Left ventricle myocardium inferior (tissue), 1 donor: ENCODE measurements around the gene RBP4. TPM values are rescaled to one million over a fixed set of nuclear protein-coding genes. Genes with fewer than 3 reads are reported as not detected.

Experiments
- DNase-seq: peaks from one replicate; pipeline ENCODE4 v3.0.0-alpha.2; 2020
- H3K27ac ChIP-seq: fragments of 200-600 bp; replicated peaks from 2 replicates; pipeline ENCODE4 v1.8.0; 2021
- H3K27me3 ChIP-seq: fragments of 200-600 bp; 2 replicates; pipeline ENCODE4 v1.8.0; 2021; ENCODE audit warnings: low read depth
- H3K36me3 ChIP-seq: fragments of 200-600 bp; 2 replicates; pipeline ENCODE4 v1.8.0; 2021
- H3K4me1 ChIP-seq: fragments of 200-600 bp; 2 replicates; pipeline ENCODE4 v1.8.0; 2021
- H3K4me3 ChIP-seq: fragments of 200-600 bp; 2 replicates; pipeline ENCODE4 v1.8.0; 2021; ENCODE audit warnings: mild to moderate bottlenecking, moderate library complexity
- H3K9me3 ChIP-seq: fragments of 200-600 bp; replicated peaks from 2 replicates; pipeline ENCODE4 v1.8.0; 2021
- intact Hi-C: fragments of 100-400 bp; cut with micrococcal nuclease; formaldehyde crosslinking; loops from one replicate; pipeline ENCODE4 v1.11.0; 2022
- total RNA-seq: library from RNA; stranded (reverse); fragmentation: NEBNext Ultra II Directional; extraction: Animal tissue kit (Norgen Biotek cat#: 25700); gene quantifications from one replicate; pipeline ENCODE4 v1.2.1, GENCODE V29; 2021
- TF ChIP-seq, protein P1 (sequence below): fragments of 200-600 bp; IDR thresholded peaks from 2 replicates; pipeline ENCODE4 v1.8.0; 2021; ENCODE audit warnings: antibody characterized with exemption, mild to moderate bottlenecking, borderline replicate concordance
- donor health status: DM: no; HTN: yes; CAD: no; lungs with severe emphysema.

The RBP4 gene
- total RNA-seq, 1 donor from 2014 or later = 1.1 TPM

GRCh38 chr10:93600446-93601145, 439 bp downstream of the RBP4 start:
- H3K4me1 ChIP-seq = peaks cover 13% of the 10 kb centered on the region
- intact Hi-C loops = no loop called here
- TF ChIP-seq, protein P1, sequence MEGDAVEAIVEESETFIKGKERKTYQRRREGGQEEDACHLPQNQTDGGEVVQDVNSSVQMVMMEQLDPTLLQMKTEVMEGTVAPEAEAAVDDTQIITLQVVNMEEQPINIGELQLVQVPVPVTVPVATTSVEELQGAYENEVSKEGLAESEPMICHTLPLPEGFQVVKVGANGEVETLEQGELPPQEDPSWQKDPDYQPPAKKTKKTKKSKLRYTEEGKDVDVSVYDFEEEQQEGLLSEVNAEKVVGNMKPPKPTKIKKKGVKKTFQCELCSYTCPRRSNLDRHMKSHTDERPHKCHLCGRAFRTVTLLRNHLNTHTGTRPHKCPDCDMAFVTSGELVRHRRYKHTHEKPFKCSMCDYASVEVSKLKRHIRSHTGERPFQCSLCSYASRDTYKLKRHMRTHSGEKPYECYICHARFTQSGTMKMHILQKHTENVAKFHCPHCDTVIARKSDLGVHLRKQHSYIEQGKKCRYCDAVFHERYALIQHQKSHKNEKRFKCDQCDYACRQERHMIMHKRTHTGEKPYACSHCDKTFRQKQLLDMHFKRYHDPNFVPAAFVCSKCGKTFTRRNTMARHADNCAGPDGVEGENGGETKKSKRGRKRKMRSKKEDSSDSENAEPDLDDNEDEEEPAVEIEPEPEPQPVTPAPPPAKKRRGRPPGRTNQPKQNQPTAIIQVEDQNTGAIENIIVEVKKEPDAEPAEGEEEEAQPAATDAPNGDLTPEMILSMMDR = no peak
- peaks cover 64% of the 10 kb centered on the region for H3K27me3 ChIP-seq
- no peak for DNase-seq
- H3K27ac ChIP-seq = no peak overlapping the region
- H3K9me3 ChIP-seq = no peaks in the 10 kb centered on the region
- H3K4me3 ChIP-seq = peak overlapping the region; percentile 59
- H3K36me3 ChIP-seq = no peaks in the 10 kb centered on the region

GRCh38 chr10:93599778-93600177, 1.3 kb downstream of the RBP4 start:
- intact Hi-C loops = no loop called here
- Histone ChIP-seq H3K27ac (no peak overlapping the region), H3K4me3 (no peak overlapping the region), H3K36me3 (no peaks in the 10 kb centered on the region), H3K4me1 (peaks cover 13% of the 10 kb centered on the region), H3K9me3 (no peaks in the 10 kb centered on the region), H3K27me3 (peaks cover 56% of the 10 kb centered on the region)
- DNase-seq = no peak
- TF ChIP-seq, protein P1 = no peak

GRCh38 chr10:93599335-93599734, 1.7 kb downstream of the RBP4 start:
- intact Hi-C loops = no loop called here
- H3K27ac ChIP-seq = no peak overlapping the region
- H3K27me3 ChIP-seq = peaks cover 52% of the 10 kb centered on the region
- TF ChIP-seq, protein P1 = no peak
- no peak overlapping the region for H3K4me3 ChIP-seq
- H3K36me3 ChIP-seq = no peaks in the 10 kb centered on the region
- no peak for DNase-seq
- no peaks in the 10 kb centered on the region for H3K9me3 ChIP-seq
- peaks cover 13% of the 10 kb centered on the region for H3K4me1 ChIP-seq

DNA sequence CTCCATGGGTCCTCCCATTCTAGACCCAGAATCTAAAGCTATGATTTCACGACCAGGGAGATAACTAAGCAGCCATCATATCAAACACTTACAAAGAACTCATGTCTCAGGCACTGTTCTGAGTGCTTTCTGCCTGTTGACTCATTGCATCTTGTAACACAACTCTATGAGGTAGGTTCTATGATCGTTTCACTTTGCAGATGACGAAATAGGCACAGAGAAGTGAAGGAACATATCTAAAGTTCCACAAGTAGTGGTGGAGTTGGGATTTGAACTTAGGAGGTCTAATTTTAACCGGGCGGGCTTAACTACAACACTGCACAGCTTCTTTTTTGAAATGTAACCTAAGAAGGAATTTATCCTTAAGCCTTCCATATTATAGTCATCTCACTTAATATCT, 2.9 kb downstream of the RBP4 start:
- Histone ChIP-seq H3K27ac (no peak overlapping the region), H3K9me3 (no peaks in the 10 kb centered on the region), H3K27me3 (peaks cover 40% of the 10 kb centered on the region), H3K4me1 (peaks cover 13% of the 10 kb centered on the region), H3K4me3 (no peak overlapping the region), H3K36me3 (no peaks in the 10 kb centered on the region)
- intact Hi-C loops = no loop called here
- no peak for DNase-seq
- TF ChIP-seq, protein P1 = no peak

DNA sequence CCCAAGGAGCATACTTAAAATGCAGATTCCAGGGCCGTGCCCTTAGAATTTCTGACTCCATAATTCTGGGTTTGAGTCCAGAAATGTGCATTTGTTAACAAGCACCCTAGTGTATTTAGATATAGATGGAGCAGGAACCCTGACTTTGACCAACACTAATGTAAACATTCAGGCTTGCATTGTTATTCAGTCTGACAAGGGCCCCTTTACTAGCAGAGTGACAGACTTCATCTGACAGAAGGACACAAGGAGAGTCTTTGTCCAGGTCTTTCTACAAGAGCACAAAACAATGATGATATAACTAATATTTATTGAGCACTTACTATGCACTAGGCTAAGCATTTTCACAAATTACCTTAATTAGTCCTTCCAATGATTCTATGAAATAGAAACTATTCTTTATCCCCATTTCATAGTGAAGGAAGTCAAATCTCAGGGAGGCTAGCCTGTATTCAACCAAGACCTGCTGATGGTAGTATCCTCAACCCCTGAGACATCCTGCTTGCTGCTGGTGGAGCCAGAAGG, 3.9 kb downstream of the RBP4 start:
- H3K36me3 ChIP-seq = no peaks in the 10 kb centered on the region
- H3K9me3 ChIP-seq = no peaks in the 10 kb centered on the region
- H3K4me1 ChIP-seq = peaks cover 13% of the 10 kb centered on the region
- intact Hi-C loops = no loop called here
- H3K27ac ChIP-seq = no peak overlapping the region
- TF ChIP-seq, protein P1 = no peak
- H3K4me3 ChIP-seq = no peak overlapping the region
- DNase-seq = no peak
- peaks cover 30% of the 10 kb centered on the region for H3K27me3 ChIP-seq
